GM21576 (cell line): ENCODE measurements around the gene OR1J1.

ENCODE experiments used
- ATAC-seq: cut with Tn5 transposase; IDR thresholded peaks from one replicate; pipeline ENCODE4 v1.9.1; 2021; ENCODE audit warnings: mild to moderate bottlenecking, moderate library complexity; ENCODE audit not compliant: unreplicated experiment

OR1J1 gene

DNA sequence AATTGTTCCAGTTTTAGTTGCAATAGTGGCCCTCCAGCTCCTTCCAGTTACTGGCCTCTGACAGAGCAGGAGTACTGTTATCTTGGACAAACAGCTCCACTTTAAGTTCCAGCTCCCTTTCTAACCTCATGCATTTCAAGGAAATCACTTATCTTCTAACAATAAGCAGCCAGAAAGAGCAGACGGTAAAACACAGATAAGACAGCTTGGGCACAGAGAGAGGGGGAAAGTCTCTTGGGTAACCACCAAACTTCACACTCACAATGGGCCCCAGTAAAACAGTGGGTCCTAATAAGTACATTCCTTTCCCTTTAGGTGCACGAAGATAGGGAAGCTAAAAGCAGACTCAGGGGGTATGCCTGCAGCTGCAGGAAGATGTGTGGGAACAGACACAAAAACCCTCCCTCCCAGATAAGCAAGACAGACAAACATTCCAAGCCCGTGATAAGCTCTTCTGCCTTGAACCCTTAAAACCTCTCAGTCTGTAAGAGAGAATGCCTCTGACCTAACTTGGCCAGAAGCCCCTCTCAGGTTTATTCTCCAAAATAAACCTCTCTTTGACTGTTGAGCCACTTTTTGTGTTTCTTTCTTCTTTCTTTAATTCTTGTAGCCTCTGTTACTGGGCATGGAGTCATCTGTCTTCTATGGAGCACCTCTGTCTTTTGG, 30.8 kb downstream of the OR1J1 start:
- ATAC-seq: no peak

- ATAC-seq: no peak
These were observed 32.5 kb downstream of the OR1J1 start for GRCh38 chr9:122445155-122445749.

DNA sequence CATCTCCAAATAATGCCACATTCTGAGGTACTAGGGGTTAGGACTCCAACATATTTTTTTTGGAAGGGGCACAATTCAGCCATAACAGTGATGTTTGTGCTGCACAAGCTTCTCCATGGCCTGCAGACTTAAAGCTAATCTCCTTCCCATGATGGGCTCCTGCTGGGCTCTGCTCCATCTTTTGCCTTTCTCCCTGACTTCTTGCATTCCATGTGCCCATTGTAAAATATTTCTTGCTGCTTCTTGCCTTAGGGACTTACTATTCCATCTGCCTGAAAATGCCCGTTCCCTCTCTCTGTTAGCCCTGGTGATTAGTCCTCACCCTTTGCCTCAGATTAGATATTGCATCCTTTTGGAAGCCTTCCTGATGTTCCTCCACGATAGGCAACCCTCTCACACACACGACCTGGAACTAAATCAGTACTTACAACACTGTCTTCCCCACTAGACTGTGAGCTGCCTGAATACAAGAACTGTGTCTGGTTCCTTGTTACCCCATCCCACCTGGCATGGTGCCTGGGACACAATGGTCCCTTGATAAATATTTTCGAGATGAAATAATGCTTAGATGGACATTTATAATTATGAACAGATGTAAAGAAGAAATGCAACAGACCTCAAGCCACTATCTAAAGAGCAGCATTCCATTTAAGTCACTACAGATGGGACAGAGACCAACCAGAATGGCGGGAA, 33.5 kb downstream of the OR1J1 start:
- no peak for ATAC-seq

GRCh38 chr9:122442568-122442967, 35.2 kb downstream of the OR1J1 start:
- ATAC-seq: no peak
